Keratinocyte (primary cell): Measurements from ENCODE around the gene DPH1. TPM values are rescaled to one million over a fixed set of nuclear protein-coding genes. Genes with fewer than 3 reads are reported as not detected.
"Not testable (repeated sequence)": the region's sequence is repeated elsewhere in the genome, so short reads cannot be mapped to it uniquely, and the experiment has no call there.

Experiments
- DNase-seq: peaks from one replicate; pipeline ENCODE4 v3.0.0-alpha.2; 2011; ENCODE audit warnings: low read depth, missing footprints, low spot score
- FAIRE-seq: peaks from 2 replicates; lab custom pipeline; 2011; peaks lifted over from hg19 to GRCh38; lab: Jason Lieb, UNC
- H2AFZ ChIP-seq: 2 replicates; pipeline ENCODE4 v1.6.0; 2012; ENCODE audit warnings: low read length, control low read depth, inconsistent platforms; ENCODE audit not compliant: control insufficient read depth
- H3K27ac ChIP-seq: 2 replicates; pipeline ENCODE4 v1.5.1; 2011; ENCODE audit warnings: low read length; ENCODE audit not compliant: control insufficient read depth, insufficient read depth
- H3K27me3 ChIP-seq: 3 replicates; pipeline ENCODE4 v1.6.0; 2011; ENCODE audit warnings: low read length; ENCODE audit not compliant: control insufficient read depth, insufficient read depth; ENCODE audit errors: extremely low read depth
- H3K36me3 ChIP-seq, 2 experiments: 2 replicates in 1 of 2; 3 replicates in 1 of 2; pipeline ENCODE4 v1.5.1; 2011; ENCODE audit warnings: low read length in 2 of 2, mild to moderate bottlenecking in 1 of 2; ENCODE audit not compliant: control insufficient read depth in 2 of 2, insufficient read depth in 2 of 2; ENCODE audit errors: extremely low read depth in 1 of 2
- H3K4me1 ChIP-seq: 3 replicates; pipeline ENCODE4 v1.5.1; 2011; ENCODE audit warnings: low read length; ENCODE audit not compliant: control insufficient read depth, insufficient read depth; ENCODE audit errors: extremely low read depth
- H3K4me2 ChIP-seq: 3 replicates; pipeline ENCODE4 v1.6.0; 2011; ENCODE audit warnings: low read depth, low read length; ENCODE audit not compliant: control insufficient read depth, insufficient read depth; ENCODE audit errors: extremely low read depth
- H3K4me3 ChIP-seq, 3 experiments: fragments of 200-600 bp in 1 of 3; sonication (generic) in 1 of 3; 2 replicates in 2 of 3; 3 replicates in 1 of 3; pipeline ENCODE4 v1.5.1; 2011 to 2016; ENCODE audit warnings: low read length in 3 of 3, mild to moderate bottlenecking in 3 of 3, control low read depth in 2 of 3, inconsistent platforms in 1 of 3, low read depth in 1 of 3, mixed read lengths in 1 of 3, mixed run types in 1 of 3, moderate library complexity in 1 of 3; ENCODE audit not compliant: control insufficient read depth in 2 of 3, insufficient read depth in 2 of 3; ENCODE audit errors: extremely low read depth in 1 of 3
- H3K79me2 ChIP-seq: 2 replicates; pipeline ENCODE4 v1.6.0; 2012; ENCODE audit warnings: low read length; ENCODE audit not compliant: control insufficient read depth, insufficient read depth
- H3K9ac ChIP-seq: 3 replicates; pipeline ENCODE4 v1.6.0; 2011; ENCODE audit warnings: low read length; ENCODE audit not compliant: control insufficient read depth, insufficient read depth; ENCODE audit errors: extremely low read depth
- H3K9me1 ChIP-seq: 3 replicates; pipeline ENCODE4 v1.6.0; 2011; ENCODE audit warnings: low read length; ENCODE audit not compliant: control insufficient read depth, insufficient read depth; ENCODE audit errors: extremely low read depth
- H3K9me3 ChIP-seq: 2 replicates; pipeline ENCODE4 v1.5.1; 2012; ENCODE audit warnings: low read depth, low read length; ENCODE audit not compliant: control insufficient read depth
- H4K20me1 ChIP-seq: 3 replicates; pipeline ENCODE4 v1.6.0; 2011; ENCODE audit warnings: low read length; ENCODE audit not compliant: control insufficient read depth, insufficient read depth; ENCODE audit errors: extremely low read depth
- CTCF ChIP-seq, 3 experiments: IDR thresholded peaks in 1 of 3; conservative IDR thresholded peaks in 1 of 3; optimal IDR thresholded peaks in 1 of 3; 2 replicates in 2 of 3; 3 replicates in 1 of 3; pipeline versions ENCODE3 to v1.5.1; 2011; ENCODE audit warnings: low read length in 3 of 3, mild to moderate bottlenecking in 3 of 3, moderate library complexity in 2 of 3, control low read depth in 1 of 3, inconsistent platforms in 1 of 3; ENCODE audit not compliant: insufficient read depth in 2 of 3; ENCODE audit errors: extremely low read depth in 1 of 3
- EZH2 ChIP-seq: IDR thresholded peaks from one replicate; pipeline ENCODE4 v1.6.1; 2012; ENCODE audit warnings: inconsistent platforms, mild to moderate bottlenecking, low read length, moderate library complexity
- dilution Hi-C: fragments of 300-500 bp; cut with MboI; formaldehyde crosslinking; loops from one replicate; pipeline ENCODE4 v1.7.0; 2020; ENCODE audit warnings: low sequenced_read_pairs; ENCODE audit not compliant: extremely low pct_ligation_motif_present
- polyA plus RNA-seq, 5 experiments: library from polyadenylated mRNA; depleted of rRNA in 3 of 5; stranded (reverse) in 3 of 5; stranded (forward) in 1 of 5; unstranded in 1 of 5; fragments of >200 nt; gene quantifications; 1 replicate in 1 of 5; 2 replicates in 3 of 5; 3 replicates in 1 of 5; pipeline versions ENCODE4 v1.2.1 to v1.2.3, GENCODE V29; 2011 to 2012; ENCODE audit warnings: missing spikeins in 2 of 5, low read depth in 1 of 5, low replicate concordance in 1 of 5

Gene DPH1
- polyA plus RNA-seq, 1 donor (not counting 4 experiments of a cell fraction or from before 2014, with no cell fraction given): 18.9 TPM

GRCh38 chr17:2012499-2012898 lies 17.5 kb upstream of the DPH1 start:
- H3K9me3 ChIP-seq: no peaks in the 10 kb centered on the region
- H3K27me3 ChIP-seq: no peaks in the 10 kb centered on the region
- TF ChIP-seq EZH2 (no peak), CTCF (optimal IDR thresholded peaks at IDR 0.05 in 1 of 3, IDR thresholded peaks at IDR 0.05 in 1 of 3, conservative IDR thresholded peaks at IDR 0.05 in 1 of 3; ENCODE audit: extremely low read depth in 1 of 3, insufficient read depth in 2 of 3, low read length in 3 of 3) (no peak)
- DNase-seq (no peak), FAIRE-seq (no peak)
- peak overlapping the region; percentile 83 for H3K4me2 ChIP-seq
- H2AFZ ChIP-seq: no peak overlapping the region
- H3K27ac ChIP-seq: peak overlapping the region; percentile 34
- H3K79me2 ChIP-seq: no peaks in the 10 kb centered on the region
- H3K4me1 ChIP-seq: peaks cover 25% of the 10 kb centered on the region
- dilution Hi-C loops: no loop called here
- no peaks in the 10 kb centered on the region for H4K20me1 ChIP-seq
- H3K36me3 ChIP-seq: peaks cover 0 to 5% of the 10 kb centered on the region in 2 experiments
- H3K4me3 ChIP-seq: no peak overlapping the region
- no peaks in the 10 kb centered on the region for H3K9me1 ChIP-seq
- H3K9ac ChIP-seq: no peak overlapping the region

GRCh38 chr17:2013220-2013993 lies 16.5 kb upstream of the DPH1 start:
- FAIRE-seq, H2AFZ ChIP-seq, H3K9me3 ChIP-seq, H3K9me1 ChIP-seq, dilution Hi-C loops, H3K4me3 ChIP-seq, H3K9ac ChIP-seq, H3K79me2 ChIP-seq, H3K36me3 ChIP-seq, DNase-seq, H3K4me2 ChIP-seq, H3K27me3 ChIP-seq, H4K20me1 ChIP-seq, H3K27ac ChIP-seq: not testable (repeated sequence)
- H3K4me1 ChIP-seq: peaks cover 25% of the 10 kb centered on the region

- TF ChIP-seq EZH2 (no peak), CTCF (optimal IDR thresholded peaks at IDR 0.05 in 1 of 3, IDR thresholded peaks at IDR 0.05 in 1 of 3, conservative IDR thresholded peaks at IDR 0.05 in 1 of 3; ENCODE audit: extremely low read depth in 1 of 3, insufficient read depth in 2 of 3, low read length in 3 of 3) (no peak)
- DNase-seq (no peak), FAIRE-seq (no peak)
- Histone ChIP-seq H3K4me3 (no peak overlapping the region), H3K27me3 (no peaks in the 10 kb centered on the region), H3K9me1 (no peaks in the 10 kb centered on the region), H3K36me3 (peaks cover 0 to 5% of the 10 kb centered on the region in 2 experiments), H2AFZ (no peak overlapping the region), H3K9ac (no peak overlapping the region), H3K79me2 (no peaks in the 10 kb centered on the region), H3K4me1 (peaks cover 22% of the 10 kb centered on the region), H3K4me2 (no peak overlapping the region), H3K9me3 (no peaks in the 10 kb centered on the region), H3K27ac (no peak overlapping the region), H4K20me1 (no peaks in the 10 kb centered on the region)
- dilution Hi-C loops: no loop called here
Measured at GRCh38 chr17:2013994-2014317, 16.0 kb upstream of the DPH1 start.
